ENCODE results near the gene MBNL2.

GRCh38 chr13:97388373-97388772 lies 166.2 kb downstream of the MBNL2 start:
- no peak for TF ChIP-seq CTCF (IDR thresholded peaks at IDR 0.05; ENCODE audit: insufficient read depth, low read length)
- TF ChIP-seq POLR2AphosphoS5 (IDR thresholded peaks at IDR 0.05; ENCODE audit: low read depth) = no peak
- TF ChIP-seq REST (IDR thresholded peaks at IDR 0.05; ENCODE audit: insufficient replicate concordance, low read depth) = no peak
- TF ChIP-seq GABPA (IDR thresholded peaks at IDR 0.05; ENCODE audit: low read depth) = no peak
- TF ChIP-seq SPI1 (IDR thresholded peaks at IDR 0.05; ENCODE audit: borderline replicate concordance, low read depth) = no peak

All from HL-60 (cell line).